NT2/D1 (cell line): ENCODE results near the gene CORO2A.

Source experiments
- SUZ12 ChIP-seq: IDR thresholded peaks from 2 replicates; pipeline ENCODE4 v1.6.1; 2011; ENCODE audit not compliant: insufficient read length, insufficient read depth; ENCODE audit errors: extremely low read depth
- YY1 ChIP-seq: IDR thresholded peaks from 2 replicates; pipeline ENCODE4 v1.6.1; 2011; ENCODE audit not compliant: insufficient read length, insufficient read depth
- ZNF274 ChIP-seq: IDR thresholded peaks from 2 replicates; pipeline ENCODE4 v1.6.1; 2011; ENCODE audit warnings: mild to moderate bottlenecking, low read depth, low read length

DNA sequence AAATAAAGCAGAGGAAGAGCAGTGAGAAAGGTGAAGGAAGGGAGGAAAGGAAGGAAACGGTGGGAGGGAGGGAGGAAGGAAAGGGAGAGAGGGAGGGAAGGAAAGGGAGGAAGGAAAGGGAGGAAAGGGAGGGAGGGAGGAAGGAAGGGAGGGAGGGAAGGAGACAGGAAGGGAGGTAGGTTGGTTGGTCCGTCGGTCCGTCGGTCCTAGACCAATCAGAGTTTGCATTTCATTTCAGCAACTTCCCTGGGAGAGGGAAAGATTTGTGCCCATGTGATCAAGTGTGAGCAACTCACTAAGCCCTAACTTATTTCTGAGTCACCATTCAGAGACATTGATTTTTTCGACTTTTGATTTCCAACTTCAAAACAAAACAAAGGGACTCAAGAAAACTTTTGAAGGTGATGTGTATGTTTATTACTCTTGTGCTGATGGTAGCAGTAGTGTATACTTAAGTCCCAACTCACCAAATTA lies 117.1 kb downstream of the CORO2A start:
- TF ChIP-seq ZNF274 (no peak), YY1 (no peak), SUZ12 (no peak)
